ENCODE results near the gene UTP4. TPM values are rescaled to one million over a fixed set of nuclear protein-coding genes. Genes with fewer than 3 reads are reported as not detected.

The UTP4 gene
- total and polyA plus RNA-seq, 2 donors (not counting 3 experiments of a cell fraction or from before 2014, with no cell fraction given) = 56.1 to 59.5 TPM

GRCh38 chr16:69113216-69113615, 19.2 kb upstream of the UTP4 start:
- H3K4me2 ChIP-seq (ENCODE audit: insufficient read depth, low read length) = no peak overlapping the region
- H3K79me2 ChIP-seq (ENCODE audit: control insufficient read depth, insufficient read depth, low read length) = no peaks in the 10 kb centered on the region
- peak; percentile 52 for FAIRE-seq
- H3K9me1 ChIP-seq (replicated peaks; ENCODE audit: control insufficient read depth, extremely low read depth, insufficient read depth, low read length) = no peaks in the 10 kb centered on the region
- H2AFZ ChIP-seq (ENCODE audit: low read depth, low read length) = no peak overlapping the region
- dilution Hi-C loops (cut with MboI; ENCODE audit: extremely low pct_ligation_motif_present, low sequenced_read_pairs) = no loop called here
- H3K9ac ChIP-seq (replicated peaks; ENCODE audit: extremely low read depth, insufficient read depth, low read length) = no peak overlapping the region
- TF ChIP-seq POLR2A (IDR thresholded peaks at IDR 0.05; ENCODE audit: low read depth, low read length) (no peak), GATA2 (IDR thresholded peaks at IDR 0.05; ENCODE audit: insufficient read depth, insufficient read length, low read depth, low read length) (no peak), JUN (IDR thresholded peaks at IDR 0.05; ENCODE audit: borderline replicate concordance, insufficient read depth, insufficient read length, low read depth) (no peak), CTCF (IDR thresholded peaks at IDR 0.05; ENCODE audit: extremely low read depth in 1 of 2, insufficient read depth in 1 of 2, low read depth in 1 of 2, low read length in 2 of 2) (no peak), FOS (IDR thresholded peaks at IDR 0.05; ENCODE audit: borderline replicate concordance, insufficient read depth, low read length) (no peak), POLR2AphosphoS5 (IDR thresholded peaks at IDR 0.05; ENCODE audit: insufficient read depth, low read depth, low read length) (no peak), EZH2 (IDR thresholded peaks at IDR 0.05; ENCODE audit: borderline replicate concordance, low read depth, low read length, severe bottlenecking) (no peak), MAX (IDR thresholded peaks at IDR 0.05; ENCODE audit: insufficient read depth, insufficient read length) (no peak), MYC (IDR thresholded peaks at IDR 0.05; ENCODE audit: low read depth, low read length) (no peak)
- H4K20me1 ChIP-seq (replicated peaks; ENCODE audit: control insufficient read depth, extremely low read depth, insufficient read depth, low read length) = peaks cover 3% of the 10 kb centered on the region
- no peak overlapping the region for H3K4me3 ChIP-seq (replicated peaks in 1 of 3; ENCODE audit: insufficient read depth in 1 of 3, low read depth in 1 of 3, low read length in 3 of 3)
- no peak for DNase-seq (ENCODE audit: low read depth, low spot score)
- ChIA-PET POLR2A (interaction anchor here (0.7 kb wide), 1 partner anchor 183 kb away, joined by 3 read pairs; no protein-coding TSS in a partner anchor), CTCF (interaction anchor here (0.6 to 4.2 kb wide), 36 partner anchors 8 to 585 kb away, joined by 3 to 45 read pairs (median 4); partner anchors contain the start of genes CHTF8 and UTP4)
- intact Hi-C loops (cut with micrococcal nuclease) = no loop called here
- H3K27me3 ChIP-seq (ENCODE audit: control insufficient read depth in 2 of 2, insufficient read depth in 2 of 2, low read length in 2 of 2) = no peaks in the 10 kb centered on the region
- H3K4me1 ChIP-seq (ENCODE audit: control insufficient read depth, extremely low read depth, insufficient read depth, low read length) = peaks cover 17% of the 10 kb centered on the region
- no peak overlapping the region for H3K27ac ChIP-seq (ENCODE audit: insufficient read depth, low read depth, low read length)
- H3K9me3 ChIP-seq (replicated peaks; ENCODE audit: control insufficient read depth, insufficient read depth, low read length) = no peaks in the 10 kb centered on the region
- BruUV-seq (replicated peaks) = no TSS peak
- peaks cover 0 to 7% of the 10 kb centered on the region in 2 experiments for H3K36me3 ChIP-seq (ENCODE audit: control insufficient read depth in 2 of 2, extremely low read depth in 1 of 2, insufficient read depth in 2 of 2, low read length in 2 of 2)

All from endothelial cell of umbilical vein (primary cell).